8988T (cell line): ENCODE measurements around the gene GREB1.

Experiments used
- DNase-seq: peaks from one replicate; pipeline ENCODE4 v3.0.0; 2011

GREB1 gene

GRCh38 chr2:11615209-11615608 is 81.4 kb downstream of the GREB1 start:
- no peak for DNase-seq

- no peak for DNase-seq
Measured at GRCh38 chr2:11616097-11616687, 82.3 kb downstream of the GREB1 start.

DNA sequence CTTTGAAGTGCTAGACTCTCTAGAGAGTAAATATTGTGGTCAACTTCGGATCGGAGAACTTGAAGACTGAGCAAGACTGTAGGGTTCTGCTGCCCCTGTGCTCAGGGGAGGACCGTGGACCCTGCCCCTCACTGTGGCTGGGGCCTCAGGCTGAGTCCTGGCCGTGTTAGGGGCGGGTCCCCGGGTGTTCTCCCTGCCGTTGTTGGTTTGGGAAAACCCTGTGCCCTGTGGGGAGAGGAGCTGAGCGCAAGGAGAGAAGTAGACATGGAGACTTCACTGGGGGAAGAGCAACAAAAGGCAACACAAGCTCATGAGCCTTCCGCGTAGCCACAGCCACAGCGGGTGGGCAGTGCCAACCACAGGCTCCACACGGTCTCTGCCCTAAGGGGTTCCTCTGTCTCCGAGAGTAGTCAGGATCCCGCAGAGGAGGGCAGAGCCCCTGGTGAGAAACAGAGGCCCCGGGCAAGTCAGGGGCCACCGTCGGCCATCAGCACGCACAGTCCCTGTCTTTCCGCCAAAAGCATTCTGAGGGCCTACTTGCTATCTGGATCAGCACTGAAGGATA is 83.1 kb downstream of the GREB1 start:
- DNase-seq: no peak

- no peak for DNase-seq
Measured at GRCh38 chr2:11617527-11617926, 83.7 kb downstream of the GREB1 start.

GRCh38 chr2:11617984-11618707 is 84.3 kb downstream of the GREB1 start:
- no peak for DNase-seq

DNA sequence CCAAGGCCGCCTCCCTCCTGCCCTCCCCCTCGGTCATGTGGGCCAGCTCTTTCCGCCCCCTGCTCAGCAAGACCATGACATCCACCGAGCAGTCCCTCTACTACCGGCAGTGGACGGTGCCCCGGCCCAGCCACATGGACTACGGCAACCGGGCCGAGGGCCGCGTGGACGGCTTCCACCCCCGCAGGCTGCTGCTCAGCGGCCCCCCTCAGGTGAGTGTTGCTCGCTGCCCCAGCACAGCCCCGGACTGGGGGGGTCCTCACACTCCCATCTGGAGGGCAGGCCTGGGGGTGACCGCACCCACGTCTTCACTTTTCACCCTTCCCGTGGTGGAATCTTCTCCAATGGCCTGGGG is 84.8 kb downstream of the GREB1 start:
- DNase-seq: no peak

DNA sequence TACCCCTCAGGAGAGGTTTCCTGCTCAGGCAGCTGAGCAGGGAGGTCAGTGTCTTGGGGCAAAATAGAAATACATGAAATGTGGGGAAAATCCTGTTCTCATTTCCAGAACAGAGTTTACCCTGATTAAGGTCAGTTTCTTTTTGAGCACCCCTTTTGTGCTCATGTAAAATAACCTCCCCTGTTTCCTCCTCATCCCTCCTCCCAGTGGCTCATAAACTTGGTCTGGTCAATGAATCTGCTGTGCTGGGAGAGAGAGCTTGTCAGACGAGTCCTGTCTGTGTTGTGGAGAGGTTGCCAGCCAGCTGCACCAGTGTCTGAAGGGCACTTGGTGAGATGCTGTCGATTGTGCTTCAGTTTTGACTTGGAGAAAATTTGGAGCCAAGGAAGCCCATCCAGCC is 87.6 kb downstream of the GREB1 start:
- DNase-seq: no peak

DNA sequence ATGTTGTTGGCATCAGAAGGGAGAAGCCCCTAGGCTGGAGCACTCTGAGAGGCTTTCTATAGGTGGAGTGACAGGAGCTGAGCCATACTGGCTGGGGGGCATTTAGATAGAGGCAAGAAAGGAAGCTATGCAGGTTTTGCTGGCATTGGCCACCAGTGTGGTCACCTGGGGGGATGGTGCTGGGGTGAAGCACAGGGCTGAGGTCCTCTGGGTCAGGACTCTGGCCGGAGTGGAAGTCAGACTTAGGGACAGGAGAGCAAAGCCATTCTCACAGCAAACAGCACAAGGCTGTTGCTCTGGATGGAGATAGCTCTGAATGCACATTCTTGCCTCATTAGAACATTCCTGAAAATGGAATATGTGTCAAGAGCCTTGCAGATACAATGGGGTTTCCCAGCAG is 88.8 kb downstream of the GREB1 start:
- no peak for DNase-seq

DNA sequence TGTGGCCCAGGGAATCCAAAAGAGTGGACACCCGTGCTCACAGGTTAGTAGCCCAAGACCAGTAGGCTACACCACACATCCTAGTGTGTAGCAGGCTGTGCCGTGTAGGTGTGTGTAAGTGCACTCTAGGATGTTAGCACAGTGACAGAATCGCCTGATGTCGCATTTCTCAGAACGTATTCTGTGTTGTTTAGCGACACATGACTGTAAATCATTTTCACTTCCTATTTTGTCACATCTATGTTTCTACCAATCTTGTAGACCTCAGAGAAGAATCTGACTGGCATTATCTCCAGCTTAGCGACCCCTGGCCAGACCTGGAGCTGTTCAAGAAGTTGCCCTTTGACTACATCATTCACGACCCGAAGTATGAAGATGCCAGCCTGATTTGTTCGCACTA is 91.0 kb downstream of the GREB1 start:
- no peak for DNase-seq

- DNase-seq: no peak
Measured at GRCh38 chr2:11625671-11626070, 91.8 kb downstream of the GREB1 start.

DNA sequence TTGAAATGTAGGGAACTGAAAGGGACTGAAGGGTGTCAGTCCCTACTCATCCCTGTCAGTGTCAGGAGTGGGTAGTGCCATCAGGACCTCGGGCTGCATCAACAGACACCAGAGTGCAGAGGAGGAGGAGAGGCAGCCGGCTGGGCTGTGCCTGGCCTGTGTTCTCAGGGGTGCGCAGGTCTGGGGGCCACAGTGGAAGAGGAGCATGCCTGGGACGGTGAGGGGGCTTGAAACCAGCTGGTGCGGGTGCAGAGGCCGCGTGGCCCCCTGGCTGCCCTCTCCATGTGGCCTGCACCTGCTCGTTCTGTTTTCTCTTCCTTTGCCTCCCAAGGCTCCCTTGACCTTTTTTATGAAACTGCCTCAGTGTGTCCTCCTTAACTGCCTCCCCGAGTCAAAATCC is 94.8 kb downstream of the GREB1 start:
- no peak for DNase-seq

GRCh38 chr2:11629215-11629614 is 95.4 kb downstream of the GREB1 start:
- no peak for DNase-seq

DNA sequence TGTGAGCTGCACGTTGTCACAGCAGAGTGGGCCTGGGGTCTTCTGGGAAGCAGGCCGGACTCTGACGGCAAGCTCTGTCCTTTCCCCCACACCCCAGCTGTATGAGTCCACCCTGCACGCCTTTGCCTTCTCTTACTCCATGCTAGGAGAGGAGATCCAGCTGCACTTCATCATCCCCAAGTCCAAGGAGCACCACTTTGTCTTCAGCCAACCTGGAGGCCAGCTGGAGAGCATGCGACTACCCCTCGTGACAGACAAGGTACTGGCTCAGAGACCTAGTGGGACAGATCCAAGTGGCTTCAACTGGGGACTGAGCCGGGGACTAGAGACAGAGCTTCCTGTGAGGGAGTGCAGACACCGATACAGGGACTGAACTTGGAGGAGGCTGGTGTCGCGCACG is 96.0 kb downstream of the GREB1 start:
- no peak for DNase-seq

DNA sequence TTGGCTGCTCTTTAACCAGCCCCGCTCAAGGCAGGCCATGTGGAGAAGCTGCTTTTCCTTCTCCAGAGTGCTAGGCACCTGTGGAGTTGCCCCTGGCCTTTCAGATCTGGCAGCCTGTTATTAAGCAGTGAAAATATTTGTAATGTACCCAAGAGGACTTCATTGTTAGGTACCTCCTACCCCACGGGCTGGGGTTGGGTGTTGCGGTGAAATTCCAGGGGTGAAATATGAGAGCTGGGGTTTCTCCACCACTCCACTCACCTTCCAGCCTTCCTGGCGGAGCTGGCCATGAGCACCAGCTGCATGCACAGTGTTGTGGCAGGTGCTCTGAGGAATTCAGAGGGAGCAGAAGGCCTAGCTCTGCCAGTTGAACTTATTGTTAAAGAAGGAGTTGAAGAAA is 97.0 kb downstream of the GREB1 start:
- DNase-seq: no peak

- no peak for DNase-seq
Measured at GRCh38 chr2:11631462-11631861, 97.6 kb downstream of the GREB1 start.

DNA sequence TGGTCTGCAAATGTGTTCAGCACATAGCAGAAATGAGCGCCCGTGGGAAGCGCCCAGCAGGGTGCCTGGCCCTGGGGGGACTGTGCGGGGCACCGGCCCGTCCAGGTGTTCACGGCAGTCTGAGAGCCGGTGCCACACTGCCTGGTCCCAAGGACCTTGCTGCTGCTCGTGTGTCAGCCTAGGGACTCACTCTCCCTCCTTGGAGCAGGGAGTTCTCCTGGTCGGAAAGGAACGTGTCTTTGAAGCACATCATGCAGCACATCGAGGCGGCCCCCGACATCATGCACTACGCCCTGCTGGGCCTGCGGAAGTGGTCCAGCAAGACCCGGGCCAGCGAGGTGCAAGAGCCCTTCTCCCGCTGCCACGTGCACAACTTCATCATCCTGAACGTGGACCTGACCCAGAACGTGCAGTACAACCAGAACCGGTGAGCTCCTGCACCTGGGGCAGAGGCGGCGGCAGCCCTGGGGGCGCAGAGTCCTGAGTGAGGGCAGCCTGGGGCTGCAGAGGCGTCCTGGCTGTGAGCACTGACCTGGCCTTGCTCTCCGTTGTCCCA is 100.2 kb downstream of the GREB1 start:
- DNase-seq: no peak

DNA sequence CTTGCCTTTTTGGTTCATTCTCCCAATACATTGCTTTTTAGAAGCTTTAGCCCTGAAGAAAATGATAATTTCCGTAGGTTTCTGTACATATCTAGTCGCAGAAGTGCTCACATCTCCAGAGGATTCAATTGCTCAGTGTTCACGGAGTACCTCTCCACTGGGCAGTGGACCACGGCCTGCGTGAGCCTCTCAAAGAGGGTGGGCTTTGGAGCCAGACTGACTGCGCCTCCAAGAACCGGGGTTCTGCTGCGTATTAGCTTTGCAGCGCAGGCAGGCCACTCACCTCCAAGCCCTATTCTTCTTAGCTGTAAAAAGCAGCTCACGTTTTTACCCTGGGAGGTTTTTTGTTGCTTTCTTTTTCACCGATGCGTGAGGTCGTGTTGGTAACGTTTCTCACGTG is 100.7 kb downstream of the GREB1 start:
- DNase-seq: no peak

- no peak for DNase-seq
Measured at GRCh38 chr2:11635141-11635540, 101.3 kb downstream of the GREB1 start.

- DNase-seq: no peak
Measured at GRCh38 chr2:11636593-11637295, 102.9 kb downstream of the GREB1 start.

DNA sequence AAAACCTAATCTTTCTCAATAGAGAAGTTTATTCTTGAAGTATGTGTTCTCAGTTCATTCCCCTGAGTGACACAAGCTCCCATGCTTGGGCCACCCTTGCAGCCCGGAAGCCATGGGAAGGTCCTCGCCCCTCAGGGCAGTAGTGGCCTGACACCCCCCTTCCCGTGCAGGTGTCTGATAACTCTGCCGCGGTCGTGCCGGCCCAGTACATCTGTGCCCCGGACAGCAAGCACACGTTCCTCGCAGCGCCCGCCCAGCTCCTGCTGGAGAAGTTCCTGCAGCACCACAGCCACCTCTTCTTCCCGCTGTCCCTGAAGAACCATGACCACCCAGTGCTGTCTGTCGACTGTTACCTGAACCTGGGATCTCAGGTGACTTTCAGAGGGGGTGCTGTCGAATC is 103.7 kb downstream of the GREB1 start:
- no peak for DNase-seq

- DNase-seq: no peak
Measured at GRCh38 chr2:11639503-11639902, 105.7 kb downstream of the GREB1 start.

- DNase-seq: no peak
Measured at GRCh38 chr2:11640132-11640531, 106.3 kb downstream of the GREB1 start.

- DNase-seq: no peak
Measured at GRCh38 chr2:11642972-11643371, 109.1 kb downstream of the GREB1 start.

DNA sequence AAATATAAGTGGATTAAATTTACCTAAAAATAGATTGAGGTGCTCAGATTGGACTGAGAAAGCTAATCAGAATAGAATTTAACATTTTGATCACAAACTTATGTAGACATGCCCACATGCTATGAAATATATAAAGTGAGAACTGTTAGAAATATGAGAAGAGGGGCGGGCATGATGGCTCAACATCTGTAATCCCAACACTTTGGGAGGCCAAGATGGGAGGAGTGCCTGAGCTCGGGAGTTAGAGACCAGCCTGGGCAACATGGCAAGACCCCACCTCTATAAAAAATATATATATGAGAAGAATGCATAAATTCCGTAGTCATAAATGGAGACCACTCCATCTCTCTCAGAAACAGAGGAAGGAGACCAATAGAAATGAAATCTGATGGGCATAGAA is 110.4 kb downstream of the GREB1 start:
- DNase-seq: no peak
